WERI-Rb-1 (cell line): ENCODE results near the gene ADAMTS12.

Source experiments
- DNase-seq: peaks from one replicate; pipeline ENCODE4 v3.0.0-alpha.2; 2020
- H3K27ac ChIP-seq: fragments of 250-450 bp; sonication (Bioruptor Pico); 2 replicates; pipeline ENCODE4 v1.5.1; 2020; ENCODE audit warnings: mild to moderate bottlenecking, moderate library complexity
- H3K27me3 ChIP-seq: fragments of 250-450 bp; sonication (Bioruptor Pico); 2 replicates; pipeline ENCODE4 v1.5.1; 2021; ENCODE audit warnings: mild to moderate bottlenecking, low read depth, moderate library complexity; ENCODE audit not compliant: insufficient read depth, severe bottlenecking
- H3K36me3 ChIP-seq: fragments of 250-450 bp; sonication (Bioruptor Pico); 2 replicates; pipeline ENCODE4 v1.5.1; 2020; ENCODE audit warnings: mild to moderate bottlenecking, moderate library complexity
- H3K4me3 ChIP-seq: 2 replicates; pipeline ENCODE4 v1.5.1; 2011; ENCODE audit warnings: low read depth, mild to moderate bottlenecking, control low read depth, low read length
- H3K9me3 ChIP-seq: fragments of 250-450 bp; sonication (Bioruptor Pico); 2 replicates; pipeline ENCODE4 v1.5.1; 2021; ENCODE audit warnings: mild to moderate bottlenecking, moderate library complexity; ENCODE audit not compliant: severe bottlenecking
- TF ChIP-seq, protein P1 (sequence below): IDR thresholded peaks from 2 replicates; pipeline ENCODE4 v1.5.1; 2011; ENCODE audit warnings: low read depth, mild to moderate bottlenecking, control low read depth, inconsistent platforms, low read length

The ADAMTS12 gene

DNA sequence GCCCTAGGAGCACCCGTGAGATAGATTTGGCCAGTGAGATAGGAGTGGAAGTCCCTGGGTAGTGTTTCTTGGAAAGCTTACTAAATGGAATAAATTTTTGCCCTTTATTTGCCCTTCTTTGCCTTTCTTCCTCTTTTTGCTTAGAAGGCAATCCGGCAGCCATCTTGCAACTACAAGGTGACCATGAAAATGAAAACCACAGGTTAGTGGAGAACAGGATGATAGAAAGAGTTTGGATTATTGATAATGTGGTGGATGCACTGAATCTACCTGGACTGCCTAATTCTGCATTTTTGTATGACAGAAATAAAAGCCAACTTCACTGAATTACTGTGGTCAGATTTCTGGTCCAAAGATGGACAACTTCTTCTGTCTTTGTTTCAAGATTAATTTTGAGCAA lies 417.8 kb downstream of the ADAMTS12 start:
- no peak for DNase-seq
- H3K4me3 ChIP-seq = no peak overlapping the region
- H3K36me3 ChIP-seq = peaks cover 50% of the 10 kb centered on the region
- TF ChIP-seq, protein P1, sequence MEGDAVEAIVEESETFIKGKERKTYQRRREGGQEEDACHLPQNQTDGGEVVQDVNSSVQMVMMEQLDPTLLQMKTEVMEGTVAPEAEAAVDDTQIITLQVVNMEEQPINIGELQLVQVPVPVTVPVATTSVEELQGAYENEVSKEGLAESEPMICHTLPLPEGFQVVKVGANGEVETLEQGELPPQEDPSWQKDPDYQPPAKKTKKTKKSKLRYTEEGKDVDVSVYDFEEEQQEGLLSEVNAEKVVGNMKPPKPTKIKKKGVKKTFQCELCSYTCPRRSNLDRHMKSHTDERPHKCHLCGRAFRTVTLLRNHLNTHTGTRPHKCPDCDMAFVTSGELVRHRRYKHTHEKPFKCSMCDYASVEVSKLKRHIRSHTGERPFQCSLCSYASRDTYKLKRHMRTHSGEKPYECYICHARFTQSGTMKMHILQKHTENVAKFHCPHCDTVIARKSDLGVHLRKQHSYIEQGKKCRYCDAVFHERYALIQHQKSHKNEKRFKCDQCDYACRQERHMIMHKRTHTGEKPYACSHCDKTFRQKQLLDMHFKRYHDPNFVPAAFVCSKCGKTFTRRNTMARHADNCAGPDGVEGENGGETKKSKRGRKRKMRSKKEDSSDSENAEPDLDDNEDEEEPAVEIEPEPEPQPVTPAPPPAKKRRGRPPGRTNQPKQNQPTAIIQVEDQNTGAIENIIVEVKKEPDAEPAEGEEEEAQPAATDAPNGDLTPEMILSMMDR = no peak
- H3K9me3 ChIP-seq = no peaks in the 10 kb centered on the region
- no peaks in the 10 kb centered on the region for H3K27me3 ChIP-seq
- H3K27ac ChIP-seq = no peak overlapping the region
